OCI-LY1 (cell line): Measurements from ENCODE around the gene SCYL3.

Source experiments
- H2AFZ ChIP-seq: fragments of 200-600 bp; sonication (generic), shearing (Covaris generic); 2 replicates; pipeline ENCODE4 v1.6.0; 2014; ENCODE audit warnings: antibody characterized with exemption, mild to moderate bottlenecking, low read length
- H3F3A ChIP-seq: fragments of 200-600 bp; sonication (generic), shearing (Covaris generic); 2 replicates; pipeline ENCODE4 v1.6.0; 2014; ENCODE audit warnings: mild to moderate bottlenecking, antibody characterized with exemption, low read length, moderate library complexity; ENCODE audit not compliant: insufficient read depth
- H3K27ac ChIP-seq: fragments of 200-600 bp; sonication (generic); 2 replicates; pipeline ENCODE4 v1.5.1; 2014; ENCODE audit warnings: low read length, mixed run types, mild to moderate bottlenecking, low read depth; ENCODE audit not compliant: poor library complexity, severe bottlenecking
- H3K27me3 ChIP-seq: fragments of 200-600 bp; sonication (generic); 2 replicates; pipeline ENCODE4 v1.6.0; 2014; ENCODE audit warnings: antibody characterized with exemption, mild to moderate bottlenecking, low read length, moderate library complexity; ENCODE audit not compliant: insufficient read depth
- H3K36me3 ChIP-seq: fragments of 200-600 bp; sonication (generic); 2 replicates; pipeline ENCODE4 v1.6.1; 2014; ENCODE audit warnings: mild to moderate bottlenecking, antibody characterized with exemption, low read length, moderate library complexity, mixed read lengths; ENCODE audit not compliant: insufficient read depth
- H3K4me1 ChIP-seq: fragments of 200-600 bp; sonication (generic); 2 replicates; pipeline ENCODE4 v1.5.1; 2014; ENCODE audit warnings: mild to moderate bottlenecking, low read length, moderate library complexity; ENCODE audit not compliant: insufficient read depth, severe bottlenecking
- H3K4me2 ChIP-seq: fragments of 200-600 bp; sonication (generic), shearing (Covaris generic); 2 replicates; pipeline ENCODE4 v1.6.1; 2014; ENCODE audit warnings: low read length
- H3K4me3 ChIP-seq: fragments of 200-600 bp; sonication (generic); 2 replicates; pipeline ENCODE4 v1.5.1; 2014; ENCODE audit warnings: low read length, low read depth, mild to moderate bottlenecking, mixed read lengths; ENCODE audit not compliant: poor library complexity, severe bottlenecking
- H3K79me2 ChIP-seq: fragments of 200-600 bp; shearing (Covaris generic); 2 replicates; pipeline ENCODE4 v1.6.1; 2016; ENCODE audit warnings: mixed run types, low read length, mixed read lengths; ENCODE audit not compliant: insufficient read depth
- H3K9ac ChIP-seq: fragments of 200-600 bp; sonication (generic), shearing (Covaris generic); 2 replicates; pipeline ENCODE4 v1.6.1; 2014; ENCODE audit warnings: mild to moderate bottlenecking, low read length, mixed read lengths
- H3K9me2 ChIP-seq: fragments of 200-600 bp; sonication (generic), shearing (Covaris generic); 2 replicates; pipeline ENCODE4 v1.6.1; 2014; ENCODE audit warnings: low read depth, mild to moderate bottlenecking, low read length, mixed read lengths
- H3K9me3 ChIP-seq: fragments of 200-600 bp; shearing (Covaris generic); 2 replicates; pipeline ENCODE4 v1.6.1; 2014; ENCODE audit warnings: low read length, mixed read lengths
- H4K20me1 ChIP-seq: fragments of 200-600 bp; sonication (generic), shearing (Covaris generic); 2 replicates; pipeline ENCODE4 v1.6.0; 2016; ENCODE audit warnings: mild to moderate bottlenecking, low read length; ENCODE audit not compliant: insufficient read depth
- EZH2 ChIP-seq: fragments of 200-600 bp; sonication (generic), shearing (Covaris generic); IDR thresholded peaks from 2 replicates; pipeline ENCODE4 v1.8.0; 2017; ENCODE audit warnings: borderline replicate concordance, mixed run types, mild to moderate bottlenecking, antibody characterized with exemption, low read length, moderate library complexity, mixed read lengths
- TF ChIP-seq, protein P1 (sequence below): fragments of 200-600 bp; sonication (generic), shearing (Covaris generic); IDR thresholded peaks from 2 replicates; pipeline ENCODE4 v1.5.1; 2017; ENCODE audit warnings: mild to moderate bottlenecking, antibody characterized with exemption, low read length, moderate library complexity, mixed read lengths

Gene SCYL3

DNA sequence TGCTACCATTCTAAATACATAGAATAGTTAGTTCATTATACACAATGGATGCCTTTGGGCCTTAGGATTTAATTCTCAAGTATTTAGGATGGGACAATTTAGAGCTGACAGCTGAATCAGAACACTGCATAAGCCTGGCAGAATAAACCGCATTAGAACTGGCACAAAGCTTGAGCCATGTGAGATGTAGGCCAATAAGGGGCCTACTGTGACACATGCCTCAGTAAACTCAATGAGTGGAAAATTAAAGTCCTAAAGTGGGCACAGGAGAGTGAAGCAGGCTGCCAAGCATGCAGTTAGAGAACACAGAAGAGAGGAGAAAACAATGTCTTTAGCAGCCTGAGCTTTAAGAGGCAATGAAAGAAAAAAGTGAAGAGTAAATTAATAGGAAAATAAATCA lies 24.3 kb downstream of the SCYL3 start:
- H3K27me3 ChIP-seq: no peaks in the 10 kb centered on the region
- peaks cover 3% of the 10 kb centered on the region; the same call in 1 of the 2 replicates for H3K9me3 ChIP-seq
- no peak overlapping the region for H2AFZ ChIP-seq
- H3K4me3 ChIP-seq: no peak overlapping the region
- H3F3A ChIP-seq: no peaks in the 10 kb centered on the region
- peaks cover 4% of the 10 kb centered on the region for H3K4me1 ChIP-seq
- no peaks in the 10 kb centered on the region for H3K79me2 ChIP-seq
- H3K4me2 ChIP-seq: no peak overlapping the region
- H3K36me3 ChIP-seq: peaks cover 92% of the 10 kb centered on the region
- H3K9me2 ChIP-seq: no peaks in the 10 kb centered on the region
- TF ChIP-seq, protein P1, sequence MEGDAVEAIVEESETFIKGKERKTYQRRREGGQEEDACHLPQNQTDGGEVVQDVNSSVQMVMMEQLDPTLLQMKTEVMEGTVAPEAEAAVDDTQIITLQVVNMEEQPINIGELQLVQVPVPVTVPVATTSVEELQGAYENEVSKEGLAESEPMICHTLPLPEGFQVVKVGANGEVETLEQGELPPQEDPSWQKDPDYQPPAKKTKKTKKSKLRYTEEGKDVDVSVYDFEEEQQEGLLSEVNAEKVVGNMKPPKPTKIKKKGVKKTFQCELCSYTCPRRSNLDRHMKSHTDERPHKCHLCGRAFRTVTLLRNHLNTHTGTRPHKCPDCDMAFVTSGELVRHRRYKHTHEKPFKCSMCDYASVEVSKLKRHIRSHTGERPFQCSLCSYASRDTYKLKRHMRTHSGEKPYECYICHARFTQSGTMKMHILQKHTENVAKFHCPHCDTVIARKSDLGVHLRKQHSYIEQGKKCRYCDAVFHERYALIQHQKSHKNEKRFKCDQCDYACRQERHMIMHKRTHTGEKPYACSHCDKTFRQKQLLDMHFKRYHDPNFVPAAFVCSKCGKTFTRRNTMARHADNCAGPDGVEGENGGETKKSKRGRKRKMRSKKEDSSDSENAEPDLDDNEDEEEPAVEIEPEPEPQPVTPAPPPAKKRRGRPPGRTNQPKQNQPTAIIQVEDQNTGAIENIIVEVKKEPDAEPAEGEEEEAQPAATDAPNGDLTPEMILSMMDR: no peak
- no peak for TF ChIP-seq EZH2
- no peaks in the 10 kb centered on the region for H4K20me1 ChIP-seq
- H3K9ac ChIP-seq: no peak overlapping the region
- no peak overlapping the region for H3K27ac ChIP-seq

DNA sequence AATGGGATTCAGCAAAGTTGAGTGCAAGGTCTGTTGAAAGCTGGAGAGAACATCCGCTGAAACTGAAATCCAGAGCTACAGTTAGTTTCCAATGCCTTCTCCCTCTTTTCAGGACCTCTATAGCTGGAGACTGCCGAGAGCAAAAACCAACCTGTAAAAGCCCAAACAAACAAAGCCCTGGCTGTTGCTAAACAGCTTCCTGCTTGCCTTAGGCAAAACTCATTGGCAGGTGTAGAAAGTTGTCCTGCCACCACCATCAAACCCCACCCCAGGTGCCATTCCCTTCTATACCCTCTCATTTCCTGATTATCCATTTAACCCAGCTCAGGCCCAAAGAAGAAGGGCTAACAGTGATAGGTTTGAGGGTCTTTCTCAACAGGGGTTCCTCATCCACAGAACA lies 24.7 kb downstream of the SCYL3 start:
- peaks cover 3% of the 10 kb centered on the region for H3K4me1 ChIP-seq
- peaks cover 1% of the 10 kb centered on the region; the same call in 1 of the 2 replicates for H3K9me3 ChIP-seq
- H3K27ac ChIP-seq: no peak overlapping the region
- H3K4me2 ChIP-seq: no peak overlapping the region
- TF ChIP-seq, protein P1: no peak
- no peak for TF ChIP-seq EZH2
- no peaks in the 10 kb centered on the region for H3K27me3 ChIP-seq
- H3K4me3 ChIP-seq: no peak overlapping the region
- H3K9ac ChIP-seq: no peak overlapping the region
- no peaks in the 10 kb centered on the region for H3K79me2 ChIP-seq
- no peaks in the 10 kb centered on the region for H4K20me1 ChIP-seq
- H2AFZ ChIP-seq: no peak overlapping the region
- H3F3A ChIP-seq: no peaks in the 10 kb centered on the region
- H3K36me3 ChIP-seq: peaks cover 92% of the 10 kb centered on the region
- no peaks in the 10 kb centered on the region for H3K9me2 ChIP-seq

DNA sequence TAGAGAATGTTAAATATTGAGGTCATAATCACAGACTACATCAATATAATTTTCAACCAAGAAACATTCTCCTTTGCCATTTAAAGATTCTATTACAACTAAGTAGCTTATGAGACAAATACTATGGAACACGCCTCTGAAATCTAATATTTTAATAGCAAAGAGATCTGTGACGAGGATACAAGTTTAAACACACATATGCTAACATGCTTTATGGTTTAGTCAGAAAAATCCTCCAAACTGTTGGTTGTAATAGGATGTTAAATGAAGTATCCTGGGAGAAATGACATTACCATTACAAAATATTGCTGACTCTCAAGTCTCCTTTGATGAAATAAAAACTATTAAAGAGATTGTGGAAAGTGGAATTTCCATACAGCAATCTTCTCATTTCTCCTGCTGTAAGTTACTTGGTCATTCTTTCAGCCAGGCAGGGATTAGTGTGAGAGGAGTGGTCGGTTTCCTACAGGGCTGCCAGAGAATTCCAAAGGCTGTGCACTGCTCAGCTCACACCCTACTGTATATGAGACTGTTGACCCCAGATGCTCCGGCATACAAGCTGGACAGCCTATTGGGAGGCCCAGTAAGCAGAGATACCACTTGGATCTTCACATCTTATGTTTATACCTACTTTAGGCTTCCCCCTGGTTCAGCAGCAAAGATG lies 26.6 kb downstream of the SCYL3 start:
- no peaks in the 10 kb centered on the region for H3F3A ChIP-seq
- H3K36me3 ChIP-seq: peaks cover 88% of the 10 kb centered on the region
- H3K9me2 ChIP-seq: no peaks in the 10 kb centered on the region
- no peaks in the 10 kb centered on the region for H3K79me2 ChIP-seq
- H4K20me1 ChIP-seq: no peaks in the 10 kb centered on the region
- H2AFZ ChIP-seq: no peak overlapping the region
- TF ChIP-seq EZH2: no peak
- TF ChIP-seq, protein P1: no peak
- H3K4me2 ChIP-seq: no peak overlapping the region
- H3K27me3 ChIP-seq: no peaks in the 10 kb centered on the region
- no peak overlapping the region for H3K4me3 ChIP-seq
- H3K9ac ChIP-seq: no peak overlapping the region
- H3K27ac ChIP-seq: no peak overlapping the region
- no peaks in the 10 kb centered on the region; the same call in 1 of the 2 replicates for H3K9me3 ChIP-seq
- H3K4me1 ChIP-seq: no peaks in the 10 kb centered on the region
